ENCODE results near the gene YJU2.
A peak's percentile ranks its signal among the peaks of the same experiment; 100 is the strongest.

Gene YJU2

GRCh38 chr19:4246767-4247593, at the start of gene YJU2:
Gene YJU2, plus strand, starts transcription at chr19:4247080. Its CDS starts 67 bp downstream, at chr19:4247147.
- Histone ChIP-seq H3K27ac (peak within 1 kb of the TSS; percentile 90 to 99 (median 96)), H3K36me3 (peaks cover 32 to 44% (median 39%) of the 10 kb centered on the region in 11 experiments), H3K9me3 (replicated peaks in 1 of 11) (peaks cover 0 to 3% (median under 1%) of the 10 kb centered on the region in 11 experiments; a peak in 6 of 22 replicates), H3K4me2 (peak within 1 kb of the TSS; percentile 66 to 87 (median 76)), H3K27me3 (no peaks in the 10 kb centered on the region), H3K9ac (peak within 1 kb of the TSS; percentile 89 to 95 (median 94)), H3K4me3 (peak within 1 kb of the TSS; percentile 57 to 77 (median 70)), H4K20me1 (peaks cover 0 to 31% (median 9%) of the 10 kb centered on the region in 11 experiments; a peak in 11 of 22 replicates), H3K4me1 (peaks cover 20 to 38% (median 27%) of the 10 kb centered on the region in 10 experiments)
- TF ChIP-seq Cebpa-rat (IDR thresholded peaks at IDR 0.05): no peak

GRCh38 chr19:4197228-4197624, 49.7 kb upstream of the YJU2 start:
- Histone ChIP-seq H3K36me3 (no peaks in the 10 kb centered on the region), H3K27ac (no peak overlapping the region), H3K9me3 (replicated peaks in 1 of 11) (peaks cover 0 to 14% (median 7%) of the 10 kb centered on the region in 11 experiments; a peak in 14 of 22 replicates), H3K4me3 (no peak overlapping the region), H3K27me3 (peaks cover 37 to 60% (median 56%) of the 10 kb centered on the region in 11 experiments), H3K9ac (no peak overlapping the region), H3K4me1 (peaks cover 0 to 28% (median 22%) of the 10 kb centered on the region in 10 experiments; a peak in 15 of 20 replicates), H3K4me2 (no peak overlapping the region), H4K20me1 (0 out of 22 replicates have a peak, but pooled peaks cover 0 to 13% (median 0%) of the 10 kb centered on the region in 11 experiments)
- TF ChIP-seq Cebpa-rat (IDR thresholded peaks at IDR 0.05): no peak

GRCh38 chr19:4197625-4198466, 49.0 kb upstream of the YJU2 start:
- Histone ChIP-seq H4K20me1 (0 out of 22 replicates have a peak, but pooled peaks cover 0 to 13% (median 0%) of the 10 kb centered on the region in 11 experiments), H3K27me3 (peaks cover 37 to 61% (median 57%) of the 10 kb centered on the region in 11 experiments), H3K27ac (no peak overlapping the region), H3K4me2 (no peak overlapping the region), H3K9me3 (replicated peaks in 1 of 11) (peaks cover 0 to 14% (median 7%) of the 10 kb centered on the region in 11 experiments; a peak in 14 of 22 replicates), H3K4me1 (peaks cover 0 to 31% (median 24%) of the 10 kb centered on the region in 10 experiments; a peak in 15 of 20 replicates), H3K9ac (no peak overlapping the region), H3K4me3 (no peak overlapping the region), H3K36me3 (no peaks in the 10 kb centered on the region)
- TF ChIP-seq Cebpa-rat (IDR thresholded peaks at IDR 0.05): no peak

- H3K4me1 ChIP-seq: peaks cover 0 to 26% (median 19%) of the 10 kb centered on the region in 10 experiments; a peak in 15 of 20 replicates
- no peak overlapping the region for H3K9ac ChIP-seq
- no peak for TF ChIP-seq Cebpa-rat (IDR thresholded peaks at IDR 0.05)
- H4K20me1 ChIP-seq: 0 out of 22 replicates have a peak, but pooled peaks cover 0 to 13% (median 0%) of the 10 kb centered on the region in 11 experiments
- H3K27me3 ChIP-seq: peaks cover 37 to 63% (median 57%) of the 10 kb centered on the region in 11 experiments
- H3K4me3 ChIP-seq: no peak overlapping the region
- H3K27ac ChIP-seq: no peak overlapping the region
- peaks cover 0 to 14% (median 7%) of the 10 kb centered on the region in 11 experiments; a peak in 14 of 22 replicates for H3K9me3 ChIP-seq (replicated peaks in 1 of 11)
- no peak overlapping the region for H3K4me2 ChIP-seq
- H3K36me3 ChIP-seq: no peaks in the 10 kb centered on the region
Observed at GRCh38 chr19:4198467-4199126, 48.3 kb upstream of the YJU2 start.

- Histone ChIP-seq H3K4me3 (no peak overlapping the region), H3K36me3 (no peaks in the 10 kb centered on the region), H3K4me2 (no peak overlapping the region), H3K27ac (no peak overlapping the region), H3K27me3 (peaks cover 37 to 63% (median 57%) of the 10 kb centered on the region in 11 experiments), H3K9me3 (replicated peaks in 1 of 11) (peaks cover 0 to 14% (median 7%) of the 10 kb centered on the region in 11 experiments; a peak in 14 of 22 replicates), H3K9ac (no peak overlapping the region), H3K4me1 (peaks cover 0 to 15% (median 7%) of the 10 kb centered on the region in 10 experiments; a peak in 15 of 20 replicates), H4K20me1 (0 out of 22 replicates have a peak, but pooled peaks cover 0 to 13% (median 0%) of the 10 kb centered on the region in 11 experiments)
- no peak for TF ChIP-seq Cebpa-rat (IDR thresholded peaks at IDR 0.05)
Observed at GRCh38 chr19:4199699-4200293, 47.1 kb upstream of the YJU2 start.

GRCh38 chr19:4200940-4201542, 45.8 kb upstream of the YJU2 start:
- H3K4me2 ChIP-seq: no peak overlapping the region

GRCh38 chr19:4201798-4202197, 45.1 kb upstream of the YJU2 start:
- H3K4me3 ChIP-seq: no peak overlapping the region
- no peak overlapping the region for H3K27ac ChIP-seq
- H3K9me3 ChIP-seq (replicated peaks in 1 of 11): peaks cover 0 to 11% (median 7%) of the 10 kb centered on the region in 11 experiments; a peak in 14 of 22 replicates
- H3K9ac ChIP-seq: no peak overlapping the region
- no peaks in the 10 kb centered on the region for H3K36me3 ChIP-seq
- TF ChIP-seq Cebpa-rat (IDR thresholded peaks at IDR 0.05): no peak
- H3K27me3 ChIP-seq: peaks cover 35 to 59% (median 52%) of the 10 kb centered on the region in 11 experiments
- peaks cover 0 to 8% (median 0%) of the 10 kb centered on the region in 10 experiments; a peak in 5 of 20 replicates for H3K4me1 ChIP-seq
- H4K20me1 ChIP-seq: 0 out of 22 replicates have a peak, but pooled peaks cover 0 to 13% (median 0%) of the 10 kb centered on the region in 11 experiments
- H3K4me2 ChIP-seq: no peak overlapping the region

More at GRCh38 chr19:4200940-4201542, 45.8 kb upstream of the YJU2 start:
- Histone ChIP-seq H3K9me3 (replicated peaks in 1 of 11) (peaks cover 0 to 14% (median 7%) of the 10 kb centered on the region in 11 experiments; a peak in 14 of 22 replicates), H3K27ac (no peak overlapping the region), H3K4me3 (no peak overlapping the region), H4K20me1 (0 out of 22 replicates have a peak, but pooled peaks cover 0 to 13% (median 0%) of the 10 kb centered on the region in 11 experiments), H3K9ac (no peak overlapping the region), H3K4me1 (peaks cover 0 to 8% (median 0%) of the 10 kb centered on the region in 10 experiments; a peak in 5 of 20 replicates), H3K27me3 (peaks cover 37 to 63% (median 57%) of the 10 kb centered on the region in 11 experiments), H3K36me3 (no peaks in the 10 kb centered on the region)
- TF ChIP-seq Cebpa-rat (IDR thresholded peaks at IDR 0.05): no peak
